Right ventricle myocardium superior (tissue), 1 donor: ENCODE data around the gene AFDN. TPM values are rescaled to one million over a fixed set of nuclear protein-coding genes. Genes with fewer than 3 reads are reported as not detected.
"Not testable (repeated sequence)": the region's sequence is repeated elsewhere in the genome, so short reads cannot be mapped to it uniquely, and the experiment has no call there.

Source experiments
- ATAC-seq: fragments of 200-7000 bp; cut with Tn5 transposase; one replicate; pipeline ENCODE4 v1.9.1; 2020; ENCODE audit warnings: mild to moderate bottlenecking; ENCODE audit not compliant: poor library complexity
- DNase-seq: peaks from one replicate; pipeline ENCODE4 v3.0.0-alpha.2; 2020
- intact Hi-C: fragments of 100-400 bp; cut with DNase I; formaldehyde crosslinking; loops from one replicate; pipeline ENCODE4 v1.11.2; 2022
- total RNA-seq: library from RNA; stranded (reverse); fragmentation: NEBNext Ultra II Directional; extraction: Animal tissue kit (Norgen Biotek cat#: 25700); gene quantifications from one replicate; pipeline ENCODE4 v1.2.1, GENCODE V29; 2021
- donor health status: DM: no; HTN: yes; CAD: no; lungs with severe emphysema.

The AFDN gene
- total RNA-seq, 1 donor from 2014 or later: 49.1 TPM

GRCh38 chr6:167996424-167997199, 169.9 kb downstream of the AFDN start:
- intact Hi-C loops: no loop called here
- ATAC-seq: no peak

GRCh38 chr6:167997642-167998041, 170.9 kb downstream of the AFDN start, which contains the start of gene KIF25:
Gene KIF25 (plus strand): TSS chr6:167997671. CDS start chr6:168029586, 31,915 bp downstream.
- DNase-seq: no peak
- intact Hi-C loops: no loop called here

More at GRCh38 chr6:167996424-167997199, 169.9 kb downstream of the AFDN start:
- no peak for DNase-seq

GRCh38 chr6:167998215-167998614, 171.5 kb downstream of the AFDN start:
- no peak for DNase-seq
- ATAC-seq: no peak

More at GRCh38 chr6:167997642-167998041, 170.9 kb downstream of the AFDN start, which contains the start of gene KIF25:
- ATAC-seq: no peak

GRCh38 chr6:168000198-168001028, 173.7 kb downstream of the AFDN start:
- DNase-seq: no peak
- no peak for ATAC-seq
- intact Hi-C loops: no loop called here

More at GRCh38 chr6:167998215-167998614, 171.5 kb downstream of the AFDN start:
- intact Hi-C loops: no loop called here

- ATAC-seq: no peak
- intact Hi-C loops: no loop called here
- DNase-seq: no peak
These were observed 174.3 kb downstream of the AFDN start for GRCh38 chr6:168001029-168001332.

GRCh38 chr6:168001514-168001913, 174.8 kb downstream of the AFDN start:
- DNase-seq, intact Hi-C loops, ATAC-seq: not testable (repeated sequence)

- ATAC-seq: no peak
- intact Hi-C loops: no loop called here
- no peak for DNase-seq
These were observed 176.1 kb downstream of the AFDN start for GRCh38 chr6:168002804-168003203.

- no peak for ATAC-seq
- no peak for DNase-seq
- intact Hi-C loops: no loop called here
These were observed 177.3 kb downstream of the AFDN start for GRCh38 chr6:168004023-168004422.

- no peak for DNase-seq
- no peak for ATAC-seq
- intact Hi-C loops: no loop called here
These were observed 178.2 kb downstream of the AFDN start for GRCh38 chr6:168004945-168005344.

- ATAC-seq (no peak), DNase-seq (no peak)
- intact Hi-C loops: no loop called here
These were observed 179.1 kb downstream of the AFDN start for GRCh38 chr6:168005796-168006195.

GRCh38 chr6:168007592-168008338, 181.1 kb downstream of the AFDN start:
- DNase-seq: no peak

GRCh38 chr6:168009331-168009730, 182.6 kb downstream of the AFDN start:
- no peak for DNase-seq
- intact Hi-C loops: no loop called here
- ATAC-seq: no peak

More at GRCh38 chr6:168007592-168008338, 181.1 kb downstream of the AFDN start:
- peak; percentile 12 for ATAC-seq
- intact Hi-C loops: no loop called here

GRCh38 chr6:168011291-168011690, 184.6 kb downstream of the AFDN start:
- intact Hi-C loops: no loop called here
- ATAC-seq (no peak), DNase-seq (no peak)

GRCh38 chr6:168012431-168013249, 185.9 kb downstream of the AFDN start:
- ATAC-seq (no peak), DNase-seq (no peak)

GRCh38 chr6:168013250-168013915, 186.7 kb downstream of the AFDN start:
- DNase-seq: no peak
- no peak for ATAC-seq
- intact Hi-C loops: no loop called here

More at GRCh38 chr6:168012431-168013249, 185.9 kb downstream of the AFDN start:
- intact Hi-C loops: no loop called here

- intact Hi-C loops: no loop called here
- DNase-seq (no peak), ATAC-seq (no peak)
These were observed 187.7 kb downstream of the AFDN start for GRCh38 chr6:168014428-168014827.

GRCh38 chr6:168015009-168015408, 188.3 kb downstream of the AFDN start:
- intact Hi-C loops: no loop called here
- DNase-seq (no peak), ATAC-seq (no peak)
